ENCODE data around the gene RAB3C.

RAB3C gene

GRCh38 chr5:58891086-58891970 is 308.5 kb downstream of the RAB3C start:
- DNase-seq: peak; percentile 4

GRCh38 chr5:58891971-58892343 is 309.1 kb downstream of the RAB3C start:
- no peak for DNase-seq

DNA sequence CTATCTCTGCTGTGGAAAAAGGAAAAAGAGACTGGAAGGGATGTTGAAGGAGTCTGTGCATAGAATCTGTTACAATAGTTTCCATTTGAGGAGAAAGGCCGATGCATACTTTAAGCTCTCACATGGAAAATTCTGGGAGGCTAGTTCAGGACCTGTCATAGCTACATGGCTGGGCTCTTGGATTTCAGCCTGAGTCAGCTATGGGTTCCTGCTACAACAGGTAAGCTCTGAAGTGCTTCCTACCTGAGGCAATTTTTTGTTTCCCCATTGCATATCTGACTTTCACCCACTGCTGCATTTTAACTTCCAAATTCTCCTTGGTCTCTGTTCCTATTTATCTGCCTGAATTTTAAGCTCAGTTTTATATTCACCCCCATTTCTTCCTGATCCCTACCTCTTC is 310.7 kb downstream of the RAB3C start:
- DNase-seq: no peak

- DNase-seq: no peak
Observed at GRCh38 chr5:58898006-58898405, 315.1 kb downstream of the RAB3C start.

- DNase-seq: no peak
Observed at GRCh38 chr5:58898538-58898937, 315.7 kb downstream of the RAB3C start.

DNA sequence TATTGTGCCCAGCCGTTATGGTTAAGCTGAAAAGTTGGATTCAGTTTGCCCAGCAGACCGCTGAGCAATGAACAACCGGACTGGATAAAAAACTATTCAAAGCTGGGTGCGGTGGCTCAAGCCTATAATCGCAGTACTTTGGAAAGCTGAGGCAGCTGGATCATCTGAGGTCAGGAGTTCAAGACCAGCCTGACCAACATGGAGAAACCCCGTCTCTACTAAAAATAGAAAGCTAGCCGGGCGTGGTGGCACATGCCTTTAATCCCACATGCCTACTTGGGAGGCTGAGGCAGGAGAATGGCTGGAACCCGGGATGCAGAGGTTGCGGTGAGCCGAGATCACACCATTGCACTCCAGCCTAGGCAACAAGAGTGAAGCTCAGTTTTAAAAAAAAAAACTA is 318.4 kb downstream of the RAB3C start:
- no peak for DNase-seq

DNA sequence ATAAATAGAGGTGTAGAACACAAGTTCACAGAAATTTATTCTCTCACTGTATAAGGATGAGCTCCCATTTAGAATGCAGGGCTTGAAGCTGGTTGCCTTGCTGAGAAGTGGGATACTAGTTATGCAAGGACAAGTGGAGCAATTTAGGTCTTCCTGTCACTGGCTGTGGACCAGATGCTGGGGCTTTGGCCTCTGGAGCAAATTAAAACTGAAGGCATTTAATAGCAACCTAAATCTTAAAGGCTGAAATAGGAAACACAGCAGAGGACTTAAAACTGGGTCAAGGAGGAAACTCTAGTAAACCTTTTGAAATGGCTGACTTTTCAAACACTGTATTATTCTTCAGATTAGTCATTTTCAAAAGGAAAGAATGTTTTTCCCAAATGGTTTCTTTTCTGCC is 319.4 kb downstream of the RAB3C start:
- no peak for DNase-seq

GRCh38 chr5:58902765-58903164 is 319.9 kb downstream of the RAB3C start:
- no peak for DNase-seq

- no peak for DNase-seq
Observed at GRCh38 chr5:58904737-58905136, 321.9 kb downstream of the RAB3C start.

DNA sequence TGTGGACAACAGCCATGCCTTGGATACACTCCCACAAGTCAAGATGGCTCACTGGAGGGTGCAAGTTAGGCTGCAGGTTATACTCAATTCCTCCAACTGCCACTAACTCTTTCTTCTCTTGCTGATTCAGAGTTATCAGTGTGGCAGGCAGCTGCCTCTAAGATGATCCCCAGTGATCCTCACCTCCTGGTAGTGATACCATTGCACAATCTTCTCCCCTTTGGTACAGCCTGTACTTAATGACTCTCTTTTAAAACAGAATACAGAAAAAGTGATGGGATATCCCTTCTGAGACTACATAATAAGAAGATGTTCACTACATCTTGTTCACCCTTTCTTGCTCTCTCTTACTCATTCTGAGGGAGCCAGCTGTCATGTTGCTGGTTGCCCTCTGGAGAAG is 323.1 kb downstream of the RAB3C start:
- DNase-seq: no peak

Measured in NCI-H510A (cell line).